ENCODE results near the gene SNX25.
"Not testable (repeated sequence)": the region's sequence is repeated elsewhere in the genome, so short reads cannot be mapped to it uniquely, and the experiment has no call there.

SNX25 gene

DNA sequence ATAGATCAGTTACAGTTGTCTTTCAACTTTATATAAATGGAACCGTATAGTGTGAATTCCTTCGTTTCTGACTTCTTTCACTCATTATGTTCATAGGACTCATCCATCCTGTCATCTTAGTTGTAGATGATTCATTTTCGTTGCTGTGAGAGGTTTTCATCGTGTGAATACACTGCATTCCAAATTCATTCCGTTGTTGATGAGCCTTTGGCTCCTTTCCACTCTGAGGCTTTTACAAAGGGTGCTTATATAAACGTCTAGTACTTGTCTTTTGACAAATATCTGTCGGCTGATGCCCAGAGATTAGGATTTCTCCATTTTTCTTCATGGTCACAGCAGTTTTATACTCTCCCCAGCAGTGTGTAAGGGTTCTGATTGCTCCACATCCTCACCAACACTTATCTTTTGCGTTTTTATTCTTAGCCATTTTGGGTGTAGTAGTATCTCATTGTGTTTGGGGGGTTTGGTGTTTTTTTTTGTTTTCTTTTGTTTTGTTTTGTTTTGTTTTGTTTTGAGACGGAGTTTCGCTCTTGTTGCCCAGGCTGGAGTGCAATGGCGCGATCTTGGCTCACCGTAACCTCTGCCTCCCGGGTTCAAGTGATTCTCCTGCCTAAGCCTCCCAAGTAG lies 137.7 kb downstream of the SNX25 start:
- DNase-seq, result no peak

DNA sequence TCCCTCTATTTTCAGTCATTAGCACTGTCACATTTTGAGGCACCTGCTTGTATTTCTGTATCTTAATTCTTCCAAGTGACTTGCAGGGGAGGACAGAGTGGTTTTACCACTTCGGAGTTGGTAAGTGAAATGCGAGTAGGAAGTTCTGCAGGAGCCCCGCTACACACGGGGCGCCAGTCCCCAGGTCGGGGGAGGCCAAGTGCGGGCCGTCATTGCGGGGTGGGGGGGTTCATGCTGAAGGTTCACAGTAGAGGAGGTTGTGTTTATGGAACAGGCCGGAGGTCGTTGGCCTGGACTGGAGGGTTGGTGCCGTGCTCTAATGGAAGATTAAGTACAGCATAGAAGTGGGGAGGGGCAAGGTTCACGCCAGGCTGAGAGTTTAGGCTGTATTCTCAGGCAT lies 142.3 kb downstream of the SNX25 start:
- DNase-seq, result no peak

DNA sequence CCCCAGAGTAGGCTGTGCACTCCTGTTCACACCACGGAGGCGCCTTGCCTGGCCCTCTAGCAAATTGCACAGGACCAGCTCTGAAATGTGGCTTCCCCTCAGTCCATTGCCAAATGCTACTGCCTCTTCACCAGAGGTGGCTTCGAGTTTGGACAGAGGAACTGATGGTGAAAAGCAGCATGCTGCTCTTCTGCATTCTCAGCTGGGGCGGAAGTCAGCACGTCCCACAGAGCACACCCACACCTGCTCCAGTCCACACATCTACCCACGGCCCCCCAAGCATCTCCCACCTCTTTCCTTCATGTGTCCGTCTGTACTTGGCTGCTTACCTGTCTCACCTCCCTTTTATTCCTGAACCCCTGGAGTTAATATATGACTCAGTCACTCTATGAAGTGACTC lies 142.8 kb downstream of the SNX25 start:
- DNase-seq, result no peak

DNA sequence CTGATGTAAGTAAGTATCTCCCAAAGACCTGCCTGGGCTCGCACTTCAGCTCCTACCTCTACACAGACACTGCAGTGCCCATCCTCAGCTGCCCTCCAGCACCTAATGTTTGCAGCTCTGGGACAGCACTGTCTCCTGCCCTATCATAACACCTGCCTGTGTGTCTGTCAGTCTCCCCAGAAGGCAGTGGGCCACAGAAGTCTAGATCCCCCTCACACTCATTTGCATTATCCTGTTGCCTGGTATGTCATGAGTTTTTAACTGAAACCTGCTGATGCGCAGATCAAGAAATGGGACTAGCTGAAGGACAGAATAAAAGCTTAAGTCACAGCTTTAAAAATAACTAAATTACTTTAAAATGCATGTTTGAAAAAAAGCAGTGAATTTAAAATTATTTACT lies 143.3 kb downstream of the SNX25 start:
- DNase-seq, result no peak

DNA sequence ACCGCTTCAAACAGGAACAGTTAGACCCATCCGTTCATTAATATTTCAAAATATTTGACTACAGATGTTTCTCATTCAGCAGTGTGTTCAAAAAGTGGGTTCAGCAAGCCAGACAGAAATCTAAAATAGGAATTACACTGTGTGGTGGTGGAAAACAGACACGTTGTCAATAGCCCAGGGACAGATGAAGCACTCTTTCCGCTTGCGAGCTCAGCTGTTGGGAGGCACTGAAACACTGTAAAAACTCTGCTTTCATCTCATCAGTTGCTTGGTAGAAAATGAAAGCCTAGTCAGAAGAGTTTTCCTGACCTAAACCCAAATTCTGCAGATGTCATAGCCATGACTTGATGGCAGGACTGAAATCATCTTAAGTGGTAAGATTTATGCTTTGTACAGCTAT lies 147.8 kb downstream of the SNX25 start:
- no peak for DNase-seq

DNA sequence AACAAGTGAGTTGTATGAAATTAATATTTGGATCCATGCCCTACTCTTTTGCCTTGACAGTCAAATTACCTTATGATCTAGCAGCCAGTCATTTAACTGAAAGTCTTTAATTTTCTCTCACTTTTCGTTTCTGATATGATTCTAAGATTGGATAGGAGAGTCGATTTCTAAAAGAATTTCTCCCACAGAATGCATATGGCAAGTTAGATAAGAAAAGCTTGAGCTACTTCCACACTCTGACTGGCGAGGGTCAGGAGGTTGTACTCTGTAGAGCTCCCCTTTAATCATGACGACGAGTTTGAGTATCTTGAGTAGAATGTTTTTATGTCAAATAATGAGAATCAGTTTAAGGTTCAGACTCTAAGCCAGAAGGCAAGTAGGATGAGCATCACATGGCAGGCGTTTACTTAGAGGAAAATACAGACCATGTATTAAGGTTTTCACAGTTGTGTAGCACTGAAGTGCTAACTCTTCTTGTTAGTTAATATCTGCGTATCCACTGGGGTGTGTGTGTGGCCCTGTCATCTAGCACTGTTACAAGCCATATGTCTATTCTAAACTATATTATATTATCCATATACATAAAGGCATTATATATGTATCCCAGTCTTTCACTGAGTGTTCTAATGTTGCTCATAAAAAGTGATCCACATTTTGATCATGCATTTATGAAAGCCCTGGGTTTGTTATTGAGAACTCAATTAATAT lies 148.5 kb downstream of the SNX25 start:
- DNase-seq, result no peak

DNA sequence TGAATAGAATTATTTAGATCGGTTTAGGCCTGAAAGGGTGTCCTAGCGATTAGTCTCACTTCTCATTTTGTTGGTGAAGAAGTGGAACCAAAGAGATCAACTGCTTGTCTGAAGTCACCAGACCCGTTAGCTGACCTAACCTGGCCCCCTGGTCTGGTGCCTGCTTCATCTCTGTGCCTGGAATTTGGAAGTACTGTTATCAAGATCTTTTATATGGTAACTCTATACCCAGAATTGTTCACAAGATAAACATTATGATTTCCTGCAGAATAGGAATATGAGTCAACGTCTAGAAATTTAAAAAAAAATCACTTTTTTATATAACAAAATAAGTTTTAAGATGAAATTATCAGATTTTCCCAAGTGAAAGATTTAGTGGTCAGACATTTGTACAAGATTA lies 149.1 kb downstream of the SNX25 start:
- DNase-seq, result no peak

DNA sequence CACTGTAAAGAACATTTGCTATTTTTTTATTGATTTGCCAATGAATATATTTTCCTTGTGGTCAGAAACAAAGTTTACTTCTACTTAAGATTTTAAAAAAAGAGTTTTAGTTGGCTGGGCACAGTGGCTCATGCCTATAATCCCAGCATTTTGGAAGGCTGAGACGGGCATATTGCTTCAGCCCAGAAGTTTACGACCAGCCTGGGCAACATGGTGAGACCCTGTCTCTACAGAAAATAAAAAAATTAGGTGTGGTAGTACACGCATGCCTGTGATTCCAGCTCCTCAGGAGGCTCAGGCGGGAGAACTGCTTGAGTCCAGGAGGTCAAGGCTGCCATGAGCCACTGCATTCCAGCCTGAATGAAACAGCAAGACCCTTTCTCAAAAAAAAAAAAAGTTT lies 149.6 kb downstream of the SNX25 start:
- DNase-seq, result no peak

DNA sequence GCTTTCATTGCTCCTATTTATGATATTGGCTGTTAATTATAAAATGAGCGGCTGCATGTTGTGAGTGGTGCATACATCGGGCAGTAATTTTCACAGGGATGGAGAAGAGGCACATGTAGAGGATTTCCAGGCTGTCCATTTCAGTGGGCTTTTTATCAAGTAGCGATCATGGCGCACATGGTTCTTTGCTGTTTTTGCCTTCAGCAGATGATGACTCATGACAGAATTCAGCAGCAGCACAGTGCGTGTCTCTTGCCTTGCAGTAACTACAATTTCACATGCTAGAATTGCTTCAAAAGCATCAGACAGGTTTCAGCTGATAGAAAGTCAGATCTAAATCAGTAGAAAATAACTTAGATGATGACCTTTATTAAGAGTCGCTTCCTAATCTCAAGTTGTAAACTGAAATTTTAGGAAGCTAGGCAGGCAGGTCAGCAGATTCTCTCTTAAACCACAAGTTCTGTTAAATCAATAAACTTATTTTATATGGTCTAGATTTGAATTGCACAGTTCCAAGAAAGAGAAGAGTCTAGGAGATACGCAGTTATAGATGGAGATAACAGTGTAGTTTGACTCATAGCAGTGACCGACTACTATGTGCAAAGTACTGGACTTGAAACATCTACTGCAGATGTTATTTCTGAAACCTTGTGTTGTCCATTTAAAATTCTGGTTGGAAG lies 150.5 kb downstream of the SNX25 start:
- DNase-seq, result no peak

DNA sequence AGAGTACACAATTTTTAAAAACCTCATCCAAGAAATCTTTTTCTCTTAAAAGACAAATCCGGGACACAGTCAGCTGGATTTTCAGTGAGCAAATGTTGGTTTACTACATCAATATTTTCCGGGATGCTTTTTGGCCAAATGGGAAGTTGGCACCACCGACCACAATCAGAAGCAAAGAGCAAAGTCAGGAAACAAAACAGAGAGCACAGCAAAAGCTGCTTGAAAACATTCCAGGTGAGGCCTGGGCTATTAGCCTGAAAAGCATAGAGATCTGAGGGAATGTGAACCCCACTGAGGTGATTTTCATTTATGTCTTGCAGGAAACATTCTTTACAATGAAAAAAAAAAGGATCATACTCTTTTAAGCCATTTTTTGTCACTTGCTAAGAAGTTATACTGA lies 152.5 kb downstream of the SNX25 start:
- no peak for DNase-seq

DNA sequence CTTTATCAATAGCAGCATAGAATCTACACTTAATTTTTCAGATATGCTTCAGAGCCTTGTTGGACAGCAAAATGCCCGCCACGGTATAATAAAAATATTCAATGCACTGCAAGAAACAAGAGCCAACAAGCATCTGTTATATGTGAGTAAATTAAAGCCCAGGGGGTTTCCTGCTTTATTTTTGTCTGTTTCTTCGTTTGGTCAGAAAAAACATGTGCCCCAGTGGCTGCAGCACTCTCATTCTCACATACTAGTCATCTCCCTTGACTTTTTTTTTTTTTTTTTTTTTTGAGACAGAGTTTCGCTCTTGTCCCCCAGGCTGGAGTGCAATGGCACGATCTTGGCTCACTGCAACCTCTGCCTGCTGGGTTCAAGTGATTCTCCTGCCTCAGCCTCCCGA lies 153.2 kb downstream of the SNX25 start:
- DNase-seq, result not testable (repeated sequence)

DNA sequence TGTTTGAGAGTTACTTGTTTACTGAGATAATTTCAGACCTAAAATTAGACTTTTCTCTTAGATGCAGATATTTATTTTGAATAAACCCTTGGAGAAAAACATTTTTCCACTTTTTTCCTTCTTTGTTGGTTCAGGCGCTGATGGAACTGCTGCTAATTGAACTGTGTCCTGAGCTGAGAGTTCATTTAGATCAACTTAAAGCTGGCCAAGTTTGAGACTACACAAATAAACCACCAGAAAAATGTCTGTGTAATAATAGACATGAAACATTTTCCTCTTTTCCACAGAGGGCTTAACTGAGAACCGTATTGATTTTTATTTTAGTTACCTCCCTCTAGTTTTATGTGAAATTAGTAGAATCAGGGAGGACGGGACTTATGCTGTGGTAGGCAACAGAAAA lies 153.9 kb downstream of the SNX25 start:
- DNase-seq, result no peak

DNA sequence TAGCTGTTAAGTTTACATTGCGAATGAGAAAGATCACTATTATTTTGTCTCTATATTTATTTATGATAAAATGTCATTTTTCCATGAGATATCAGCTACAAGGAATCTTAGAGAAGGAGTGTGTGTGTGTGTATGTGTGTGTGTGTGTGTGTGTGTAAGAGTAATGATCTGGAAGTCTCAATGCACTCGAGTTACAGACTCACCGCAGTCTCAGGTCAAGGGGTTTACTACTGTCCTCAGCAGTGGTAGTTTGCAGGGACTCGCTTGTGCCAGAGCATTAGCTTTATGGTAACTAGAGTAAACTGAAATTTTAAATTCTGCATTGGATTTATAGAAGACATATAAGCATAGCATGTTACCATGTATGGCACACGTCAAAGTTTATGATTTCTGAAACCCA lies 155.5 kb downstream of the SNX25 start:
- DNase-seq, result no peak

DNA sequence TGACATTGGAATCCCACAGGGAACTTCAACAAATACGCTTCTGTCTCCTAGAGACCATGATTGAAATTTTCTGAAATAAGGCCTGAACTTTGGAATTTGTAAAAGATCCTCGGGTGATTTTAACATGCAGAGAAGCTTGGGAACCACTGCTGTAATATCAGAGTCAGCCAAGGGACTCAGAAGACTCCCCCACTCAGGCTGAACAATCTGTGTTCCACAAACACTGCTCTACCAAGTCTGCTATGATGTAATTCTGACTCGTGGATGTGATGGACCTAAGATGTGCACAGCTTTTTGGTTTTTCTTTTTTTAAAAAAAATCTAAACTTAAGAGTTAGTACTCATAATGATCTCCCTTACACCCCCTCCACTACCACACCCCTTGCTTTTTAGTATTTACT lies 160.3 kb downstream of the SNX25 start:
- DNase-seq, result no peak

DNA sequence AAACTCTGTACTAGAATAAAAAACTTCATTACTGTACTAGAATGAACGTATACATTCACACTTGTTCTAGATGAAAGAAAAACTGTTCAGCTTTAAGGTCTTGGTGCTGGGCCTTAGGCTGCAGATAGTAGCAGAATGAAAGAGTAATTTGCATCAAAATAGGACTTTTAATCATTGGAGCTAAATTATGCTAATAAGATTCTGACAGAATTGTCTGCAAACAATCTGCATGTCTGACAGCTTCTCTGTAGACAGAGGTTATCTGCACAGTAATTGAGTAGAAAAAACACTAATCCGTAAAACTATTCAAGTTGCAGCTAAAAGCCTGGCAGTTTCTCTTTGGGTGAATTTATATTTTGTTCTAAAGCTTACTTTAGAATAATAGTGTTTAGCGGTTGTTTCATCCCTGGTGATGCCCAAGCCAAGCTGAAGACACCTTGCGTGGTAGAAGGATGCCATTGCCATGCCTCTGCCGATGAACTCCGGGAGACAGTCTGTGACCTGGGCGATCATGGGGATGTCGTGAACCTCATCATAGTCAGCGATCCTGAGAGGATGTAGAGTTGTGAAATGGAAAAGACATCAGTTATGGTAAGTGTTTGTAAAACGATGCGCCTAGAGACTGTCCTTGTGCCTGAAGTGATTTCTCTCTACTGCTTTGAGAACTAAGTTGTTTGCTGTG lies 161.0 kb downstream of the SNX25 start:
- no peak for DNase-seq

DNA sequence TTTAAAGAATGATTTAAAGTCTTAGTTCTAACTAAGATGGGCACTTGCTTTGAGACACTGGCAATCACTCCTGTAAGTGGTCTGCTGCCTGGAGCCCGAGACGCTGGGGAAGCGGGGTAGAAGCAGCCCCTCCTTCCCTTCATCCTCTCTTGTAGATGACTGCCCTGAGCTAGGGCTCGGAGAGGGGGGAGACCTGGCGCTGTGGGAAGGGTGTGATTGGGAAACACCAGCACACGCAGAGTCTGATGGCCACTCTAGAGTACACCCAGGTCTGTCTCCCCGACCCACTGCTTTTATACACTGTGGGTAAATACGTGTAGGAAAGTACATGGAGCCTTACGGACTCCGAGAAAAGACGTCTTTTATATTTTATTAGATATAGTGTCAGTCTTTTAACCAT lies 162.3 kb downstream of the SNX25 start:
- no peak for DNase-seq

DNA sequence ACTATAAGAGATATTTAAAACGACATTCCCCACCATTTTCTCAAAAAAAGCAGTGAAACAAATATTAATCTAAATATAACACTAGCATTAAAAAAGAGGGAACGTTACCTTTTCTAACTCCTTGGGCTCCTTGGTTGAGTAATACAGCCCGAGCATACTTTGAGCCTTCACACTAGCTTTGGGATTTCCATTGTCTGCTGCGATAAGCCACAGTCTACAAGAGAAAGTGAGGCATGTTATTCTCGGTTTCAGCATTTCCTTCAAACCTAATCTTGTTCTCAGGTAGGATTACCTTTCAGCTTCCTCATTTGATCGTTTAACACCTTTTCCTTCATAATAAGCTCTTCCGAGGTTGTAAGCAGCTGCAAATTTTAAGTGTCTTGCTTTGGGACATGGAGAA lies 164.6 kb downstream of the SNX25 start:
- DNase-seq, result no peak

DNA sequence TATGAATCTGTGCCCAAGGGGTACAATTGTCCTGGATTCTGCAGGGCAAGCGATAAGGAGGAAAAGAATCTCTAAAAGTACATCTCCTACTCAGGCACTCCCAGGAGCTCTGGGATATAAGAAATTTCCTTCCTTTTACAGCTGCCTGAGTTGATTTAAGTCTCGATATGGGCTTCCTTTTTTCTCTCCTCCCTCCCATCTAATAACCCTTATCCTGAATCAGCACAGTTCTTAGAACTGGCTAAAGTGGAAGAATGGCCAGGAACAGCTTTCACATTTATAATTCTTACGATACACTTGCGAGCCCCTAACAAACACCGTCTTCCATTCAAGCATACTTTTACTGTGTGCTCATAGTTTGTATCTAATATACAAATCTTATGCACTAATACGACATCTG lies 165.2 kb downstream of the SNX25 start:
- no peak for DNase-seq

DNA sequence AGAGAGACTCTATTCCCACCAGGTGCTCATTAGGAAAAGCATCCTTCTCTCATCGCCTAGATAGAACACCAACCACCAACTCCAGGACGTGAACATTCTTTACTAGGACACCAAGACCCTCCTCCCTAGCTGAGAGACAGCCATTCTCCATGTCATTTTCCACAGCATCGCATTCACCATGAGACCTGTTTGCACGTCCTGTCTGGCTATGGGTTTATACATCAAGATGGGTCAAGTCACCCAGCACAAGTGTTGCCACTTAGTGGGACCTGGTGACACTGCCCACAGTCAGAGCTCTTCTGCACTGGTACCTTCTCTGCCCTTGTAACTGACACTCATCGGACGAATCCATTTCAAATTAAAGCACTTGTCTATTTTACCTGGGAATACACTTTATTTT lies 168.9 kb downstream of the SNX25 start:
- no peak for DNase-seq

DNA sequence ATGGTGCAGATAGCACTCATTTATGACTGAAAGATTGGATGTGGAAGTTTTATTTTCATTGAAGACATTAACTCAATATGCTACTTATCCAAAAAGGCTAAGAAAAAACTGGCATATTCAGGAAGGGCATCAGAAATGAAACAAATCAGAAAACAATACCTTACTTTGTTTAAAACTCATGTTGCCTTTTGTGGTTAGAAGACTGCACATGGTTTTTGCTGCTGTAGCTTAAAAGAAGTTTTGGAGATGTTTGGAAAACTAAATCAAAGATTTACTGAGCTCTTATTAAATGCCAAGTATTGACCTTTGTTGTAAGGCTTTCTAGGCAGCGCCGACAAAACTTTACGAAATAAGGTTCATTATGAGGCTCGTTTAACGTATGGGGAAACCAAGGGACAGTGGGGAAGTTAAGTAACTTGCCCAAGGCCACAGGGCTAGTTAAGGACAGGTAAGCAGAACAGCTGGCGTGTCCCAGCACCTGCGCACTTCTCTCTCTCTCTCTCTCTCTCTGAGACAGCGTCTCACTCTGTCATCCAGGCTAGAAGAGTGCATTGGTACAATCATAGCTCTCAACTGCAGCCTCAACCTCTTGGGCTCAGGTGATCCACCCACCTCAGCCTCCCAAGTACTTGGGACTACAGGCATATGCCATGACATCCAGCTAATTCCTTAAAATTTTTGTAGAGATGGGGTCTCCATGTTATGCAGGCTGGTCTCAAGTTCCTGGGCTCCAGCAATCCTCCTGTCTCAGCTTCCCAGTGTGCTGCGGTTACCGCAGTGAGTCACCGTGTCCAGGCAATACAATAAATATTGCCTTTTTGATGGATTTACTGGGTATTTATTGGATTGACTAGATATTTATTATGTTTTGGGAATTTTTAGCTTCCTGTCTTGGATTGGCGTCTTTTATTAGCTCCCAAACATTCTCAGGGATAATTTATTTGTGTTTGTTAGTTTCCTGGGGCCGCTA lies 170.2 kb downstream of the SNX25 start:
- no peak for DNase-seq

DNA sequence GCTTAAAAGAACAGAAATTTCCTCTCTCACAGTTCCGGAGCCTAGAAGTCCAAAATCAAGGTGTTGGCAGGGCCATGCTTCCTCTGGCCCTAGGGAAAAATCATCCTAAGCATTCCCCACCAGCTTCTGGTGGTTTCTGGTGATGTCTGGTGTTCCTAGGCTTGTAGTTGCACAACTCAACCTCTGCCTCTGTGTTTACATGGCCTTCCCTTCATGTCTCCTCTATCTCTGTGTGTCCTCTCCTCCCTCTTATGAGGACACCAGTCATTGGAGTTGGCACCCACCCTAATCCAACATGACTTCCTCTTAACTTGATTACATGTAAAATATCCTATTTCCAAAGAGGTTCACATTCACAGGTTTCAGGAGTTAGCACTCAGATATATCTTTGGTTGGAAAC lies 170.9 kb downstream of the SNX25 start:
- DNase-seq, result no peak

DNA sequence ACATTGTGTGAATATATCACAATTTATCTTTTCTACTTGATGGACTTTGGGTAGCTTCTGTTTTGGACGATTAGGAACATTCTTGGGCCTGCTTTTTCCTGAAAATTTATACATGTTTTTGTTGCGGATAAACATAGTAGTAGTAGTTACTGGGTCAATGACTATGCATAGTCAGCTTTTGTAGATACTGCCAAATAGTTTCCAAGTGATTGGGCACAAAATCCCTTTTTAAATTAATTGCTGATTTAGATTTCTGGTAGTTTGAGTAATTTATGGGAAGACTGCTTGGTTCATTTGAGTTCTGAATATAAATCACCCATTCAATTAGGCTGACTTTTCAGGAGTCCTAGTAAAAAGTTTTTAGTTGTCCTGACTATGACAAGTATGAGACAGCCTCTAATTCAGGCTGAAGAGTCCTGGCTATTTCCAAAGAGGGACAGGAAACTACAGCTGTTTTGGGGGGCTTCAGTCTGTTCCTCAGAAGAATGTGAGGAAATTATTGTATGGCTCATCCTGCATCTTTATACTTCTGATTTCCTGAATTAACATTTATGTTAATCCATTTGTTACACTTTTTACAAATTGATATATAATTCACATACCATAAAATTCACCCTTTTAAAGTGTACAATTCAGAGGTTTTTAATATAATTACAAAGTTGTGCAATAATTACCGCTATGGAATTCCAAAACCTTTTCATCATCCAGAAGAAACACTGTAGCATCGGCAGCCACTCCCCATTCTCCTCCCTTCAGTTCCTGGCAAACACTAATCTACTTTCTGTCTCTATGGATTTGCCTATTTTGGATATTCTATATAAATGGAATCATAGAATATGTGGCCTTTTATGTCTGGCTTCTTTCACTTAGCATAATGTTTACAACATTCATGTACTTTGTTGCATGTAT lies 172.1 kb downstream of the SNX25 start:
- no peak for DNase-seq

Measured in NCI-H1092 treated with DMSO at 0.1 percent for 48 hours (cell line).